GM23248 (cell line): ENCODE measurements around the gene UBE2H.

Experiments
- EZH2 ChIP-seq: fragments of 200-600 bp; sonication (generic); IDR thresholded peaks from 2 replicates; pipeline ENCODE4 v1.6.1; 2018; ENCODE audit warnings: antibody characterized with exemption, mild to moderate bottlenecking; ENCODE audit not compliant: insufficient read depth, poor library complexity, severe bottlenecking
- EZH2phosphoT487 ChIP-seq: fragments of 200-600 bp; sonication (generic); IDR thresholded peaks from 2 replicates; pipeline ENCODE4 v1.6.1; 2018; ENCODE audit warnings: antibody characterized with exemption, moderate library complexity, mild to moderate bottlenecking, low read depth; ENCODE audit not compliant: insufficient read depth

DNA sequence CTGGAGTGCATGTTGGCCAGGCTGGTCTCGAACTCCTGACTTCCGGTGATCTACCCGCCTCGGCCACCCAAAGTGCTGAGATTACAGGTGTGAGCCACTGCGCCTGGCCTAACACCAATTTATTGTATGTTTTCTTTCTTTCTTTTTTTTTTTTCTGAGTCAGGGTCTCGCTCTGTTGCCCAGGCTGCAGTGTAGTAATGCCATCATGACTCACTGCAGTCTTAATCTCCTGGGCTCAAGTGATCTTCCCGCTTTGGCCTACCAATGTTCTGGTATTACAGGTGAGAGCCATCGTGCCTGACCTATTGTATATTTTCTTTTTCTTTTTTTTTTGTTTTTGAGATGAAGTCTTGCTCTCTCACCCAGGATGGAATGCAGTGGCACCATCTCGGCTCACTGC is 33.8 kb upstream of the UBE2H start:
- TF ChIP-seq EZH2phosphoT487 (no peak), EZH2 (no peak)
